GM19193 (cell line): ENCODE measurements around the gene MAPK1.

ENCODE experiments used
- POLR2A ChIP-seq: IDR thresholded peaks from 4 replicates; pipeline ENCODE4 v1.6.1; 2011; ENCODE audit not compliant: insufficient read depth, insufficient read length; ENCODE audit errors: extremely low read depth

The MAPK1 gene

GRCh38 chr22:21827628-21828267 lies 39.7 kb downstream of the MAPK1 start:
- TF ChIP-seq POLR2A, result no peak

- TF ChIP-seq POLR2A, result no peak
Observed at GRCh38 chr22:21826204-21826603, 41.2 kb downstream of the MAPK1 start.

- TF ChIP-seq POLR2A, result no peak
Observed at GRCh38 chr22:21824445-21824912, 43.0 kb downstream of the MAPK1 start.

- TF ChIP-seq POLR2A, result no peak
Observed at GRCh38 chr22:21823740-21824444, 43.6 kb downstream of the MAPK1 start.

- TF ChIP-seq POLR2A, result no peak
Observed at GRCh38 chr22:21819183-21819770, 48.2 kb downstream of the MAPK1 start.

GRCh38 chr22:21818487-21819182 lies 48.8 kb downstream of the MAPK1 start:
- no peak for TF ChIP-seq POLR2A

GRCh38 chr22:21816787-21817496 lies 50.5 kb downstream of the MAPK1 start:
- TF ChIP-seq POLR2A, result no peak

GRCh38 chr22:21816472-21816786 lies 51.0 kb downstream of the MAPK1 start:
- TF ChIP-seq POLR2A, result no peak

GRCh38 chr22:21815958-21816357 lies 51.5 kb downstream of the MAPK1 start:
- TF ChIP-seq POLR2A, result no peak

GRCh38 chr22:21815357-21815756 lies 52.1 kb downstream of the MAPK1 start:
- TF ChIP-seq POLR2A, result no peak

GRCh38 chr22:21811982-21812381 lies 55.5 kb downstream of the MAPK1 start:
- TF ChIP-seq POLR2A, result no peak

GRCh38 chr22:21807544-21808529 lies 59.6 kb downstream of the MAPK1 start:
- no peak for TF ChIP-seq POLR2A

- no peak for TF ChIP-seq POLR2A
Observed at GRCh38 chr22:21803811-21804249, 63.6 kb downstream of the MAPK1 start.

GRCh38 chr22:21802673-21803072 lies 64.8 kb downstream of the MAPK1 start:
- TF ChIP-seq POLR2A, result no peak
